HG02798 (cell line): ENCODE results near the gene PAFAH1B2.
A peak's percentile ranks its signal among the peaks of the same experiment; 100 is the strongest.

ENCODE experiments used
- ATAC-seq: cut with Tn5 transposase; IDR thresholded peaks from one replicate; pipeline ENCODE4 v1.9.1; 2021; ENCODE audit warnings: mild to moderate bottlenecking; ENCODE audit not compliant: unreplicated experiment, poor library complexity

The PAFAH1B2 gene

DNA sequence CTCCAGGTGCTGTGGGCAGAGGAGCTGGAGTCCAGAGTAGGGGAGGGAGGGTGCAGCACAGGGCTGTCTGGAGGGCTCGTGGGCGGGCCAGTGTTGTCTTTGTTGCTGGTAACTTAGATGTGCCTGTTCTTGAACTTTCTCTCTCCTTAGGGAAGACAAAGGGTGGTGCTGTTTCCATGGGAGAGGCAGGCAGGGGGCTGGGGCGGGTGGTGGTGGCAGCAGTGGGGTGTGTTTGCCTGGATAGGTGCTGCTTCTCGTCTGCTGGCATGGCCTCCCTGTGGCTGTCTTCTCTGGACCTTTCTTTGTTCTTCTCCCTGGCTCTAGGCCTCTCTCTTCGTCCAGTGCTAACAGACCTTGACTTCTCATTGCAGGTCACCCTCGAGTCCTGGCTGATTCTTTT lies 42.9 kb downstream of the PAFAH1B2 start:
- no peak for ATAC-seq

DNA sequence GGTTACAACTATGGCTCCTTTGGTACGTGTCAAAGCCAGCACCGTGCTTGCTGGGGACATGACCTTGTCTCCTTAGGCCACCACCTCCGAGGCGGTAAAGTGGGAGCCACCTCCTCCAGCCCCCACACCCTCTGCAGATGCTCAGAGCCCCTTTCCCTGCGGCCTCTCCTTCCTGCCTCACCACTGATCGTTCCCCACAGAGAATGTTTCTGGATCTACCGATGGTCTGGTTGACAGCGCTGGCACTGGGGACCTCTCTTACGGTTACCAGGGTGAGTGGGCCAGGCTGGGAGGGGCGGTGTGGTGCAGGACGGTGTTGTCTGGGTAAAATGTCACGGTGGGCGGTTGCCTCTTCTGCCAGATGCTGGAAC lies 43.3 kb downstream of the PAFAH1B2 start:
- ATAC-seq = no peak

DNA sequence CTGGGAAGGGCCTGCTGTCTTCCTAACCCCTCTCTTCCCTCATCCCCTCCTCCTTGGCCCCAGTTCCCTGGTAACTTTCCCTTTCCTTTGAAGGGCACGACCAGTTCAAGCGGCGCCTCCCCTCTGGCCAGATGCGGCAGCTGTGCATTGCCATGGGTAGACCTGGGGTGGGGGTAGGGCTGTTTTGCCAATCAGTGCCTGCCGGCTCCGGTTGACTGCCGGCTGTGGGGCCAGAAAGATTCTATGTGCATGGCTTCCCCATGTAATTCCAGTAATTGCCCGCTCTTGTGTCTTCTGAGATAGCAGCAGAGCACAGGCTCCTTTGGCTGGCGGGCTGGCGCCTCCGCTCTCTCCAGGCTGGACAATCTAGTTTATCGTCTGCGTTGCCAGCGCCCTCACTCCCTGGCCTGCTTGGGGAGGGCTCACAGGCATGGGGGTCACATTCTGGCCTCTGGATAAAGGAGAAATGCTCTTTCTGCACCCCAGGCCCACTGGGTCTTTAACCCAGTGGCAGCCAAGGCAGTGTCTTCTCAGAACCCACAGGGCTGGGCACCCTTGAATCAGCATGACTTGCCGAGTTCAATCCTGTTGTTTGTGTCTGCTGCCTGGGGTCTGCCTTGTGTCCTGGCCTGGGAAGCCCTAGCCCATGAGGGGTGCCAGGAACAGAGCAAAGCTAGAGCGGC lies 43.9 kb downstream of the PAFAH1B2 start:
- ATAC-seq = no peak

DNA sequence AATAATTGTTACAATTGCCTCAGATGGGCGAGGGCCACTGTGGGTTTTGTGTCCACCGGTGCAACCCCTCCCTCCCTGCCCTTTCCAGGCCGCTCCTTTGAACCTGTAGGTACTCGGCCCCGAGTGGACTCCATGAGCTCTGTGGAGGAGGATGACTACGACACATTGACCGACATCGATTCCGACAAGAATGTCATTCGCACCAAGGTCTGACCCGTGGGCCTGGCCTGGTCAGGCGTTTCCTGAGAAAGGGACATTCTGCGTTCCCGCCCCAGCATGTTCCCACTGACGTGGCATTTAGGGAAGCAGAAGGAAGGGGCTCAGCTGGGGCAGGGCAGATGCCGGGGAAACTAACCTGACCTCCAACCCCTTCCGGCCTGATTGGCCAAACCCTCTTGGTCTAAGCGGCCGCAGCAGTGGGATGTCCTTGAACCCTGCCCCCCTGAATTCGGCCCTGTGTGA lies 44.6 kb downstream of the PAFAH1B2 start:
- ATAC-seq = no peak

DNA sequence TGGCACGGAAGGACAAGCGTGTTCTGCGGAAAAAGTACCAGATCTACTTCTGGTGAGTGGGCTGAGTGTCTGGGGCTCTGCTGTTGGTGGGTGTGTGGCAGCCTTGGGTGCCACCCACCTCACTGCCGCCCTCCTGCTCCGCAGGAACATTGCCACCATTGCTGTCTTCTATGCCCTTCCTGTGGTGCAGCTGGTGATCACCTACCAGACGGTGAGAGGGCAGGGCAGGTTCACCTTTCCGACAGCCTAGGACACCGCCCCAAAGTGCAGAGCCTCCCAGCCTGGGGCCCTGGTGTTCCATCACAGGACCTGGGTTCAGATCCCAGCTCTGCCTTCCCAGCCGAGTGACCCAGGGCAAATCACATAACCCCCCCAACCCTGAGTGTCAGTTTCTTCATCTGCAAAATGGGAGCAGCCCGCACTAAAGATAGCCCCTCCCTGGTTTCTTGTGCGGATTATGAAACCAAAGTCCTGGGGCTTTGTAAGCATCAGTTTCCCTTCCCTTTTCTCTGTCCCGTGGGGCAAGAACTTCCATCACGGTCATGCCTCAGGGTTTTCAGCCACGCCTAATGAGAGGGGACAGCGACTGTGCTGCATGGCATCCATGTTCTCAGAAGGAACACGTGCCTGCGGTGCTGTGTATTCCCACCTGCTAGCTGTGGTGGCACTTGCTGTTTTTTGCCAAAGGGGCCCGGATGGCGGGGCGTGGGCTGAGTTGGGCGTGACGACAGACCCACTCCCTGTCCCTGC lies 45.3 kb downstream of the PAFAH1B2 start:
- peak; percentile 55 for ATAC-seq

DNA sequence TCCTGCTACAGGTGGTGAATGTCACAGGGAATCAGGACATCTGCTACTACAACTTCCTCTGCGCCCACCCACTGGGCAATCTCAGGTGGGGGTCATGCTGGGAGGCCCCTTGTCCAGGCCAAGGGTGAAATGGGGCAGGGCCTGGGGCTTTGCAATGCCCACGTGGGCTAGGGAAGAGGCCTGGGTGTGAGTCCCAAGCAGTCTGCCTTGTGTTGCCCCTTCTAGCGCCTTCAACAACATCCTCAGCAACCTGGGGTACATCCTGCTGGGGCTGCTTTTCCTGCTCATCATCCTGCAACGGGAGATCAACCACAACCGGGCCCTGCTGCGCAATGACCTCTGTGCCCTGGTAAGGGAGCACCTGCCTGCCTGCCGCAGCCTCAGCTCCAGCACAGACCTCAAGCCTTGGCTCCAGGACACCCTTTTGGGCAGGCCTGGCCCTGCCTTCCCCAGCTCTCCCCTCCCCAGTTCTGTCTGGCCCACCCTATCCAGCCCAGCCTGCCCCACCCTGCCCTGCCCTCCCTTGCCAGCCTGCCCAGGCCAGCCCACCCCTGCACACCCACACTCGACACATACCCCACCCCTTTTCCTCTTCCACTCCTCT lies 46.0 kb downstream of the PAFAH1B2 start:
- no peak for ATAC-seq

DNA sequence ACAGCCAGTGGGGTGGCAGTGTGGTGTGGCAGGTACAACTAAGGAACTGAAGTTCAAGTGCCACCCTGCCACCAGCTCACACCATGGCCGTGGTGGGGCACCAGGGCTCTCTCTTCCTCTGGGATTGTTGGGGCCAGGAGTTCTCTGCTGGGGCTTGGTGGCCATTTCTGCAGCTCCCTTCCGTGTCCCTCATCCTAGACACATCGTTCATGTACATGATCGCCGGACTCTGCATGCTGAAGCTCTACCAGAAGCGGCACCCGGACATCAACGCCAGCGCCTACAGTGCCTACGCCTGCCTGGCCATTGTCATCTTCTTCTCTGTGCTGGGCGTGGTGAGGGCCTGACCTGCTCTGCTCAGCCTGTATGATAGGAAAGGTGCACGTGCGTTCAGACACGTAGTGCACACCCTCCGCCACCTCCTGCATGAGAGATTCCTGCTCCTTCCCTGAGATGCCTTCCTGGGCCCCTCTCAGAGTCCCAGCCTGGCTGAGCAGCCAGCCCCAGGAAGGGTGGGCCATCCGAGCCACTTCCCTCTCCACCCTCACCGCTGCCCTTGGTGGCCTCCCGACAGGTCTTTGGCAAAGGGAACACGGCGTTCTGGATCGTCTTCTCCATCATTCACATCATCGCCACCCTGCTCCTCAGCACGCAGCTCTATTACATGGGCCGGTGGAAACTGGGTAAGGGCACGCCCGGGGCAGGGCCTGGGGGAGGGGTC lies 47.8 kb downstream of the PAFAH1B2 start:
- ATAC-seq = no peak

DNA sequence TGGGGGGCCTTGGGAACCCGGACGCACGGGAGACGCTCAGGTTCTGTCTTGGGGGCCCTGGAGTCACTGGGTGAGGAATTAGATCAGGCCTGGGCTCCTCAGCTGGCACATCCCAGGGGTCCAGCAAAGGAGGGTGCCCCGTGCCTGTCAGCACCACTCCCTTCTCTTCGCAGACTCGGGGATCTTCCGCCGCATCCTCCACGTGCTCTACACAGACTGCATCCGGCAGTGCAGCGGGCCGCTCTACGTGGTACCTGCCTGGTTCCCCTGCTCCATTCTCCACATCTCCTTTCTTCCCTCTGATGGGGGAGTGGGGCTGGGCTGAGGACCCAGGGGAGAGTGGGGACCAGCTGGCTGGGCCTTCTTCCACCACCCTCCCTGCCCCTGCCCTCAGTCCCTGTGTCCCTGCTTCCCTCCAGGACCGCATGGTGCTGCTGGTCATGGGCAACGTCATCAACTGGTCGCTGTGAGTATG lies 48.4 kb downstream of the PAFAH1B2 start:
- ATAC-seq = no peak

DNA sequence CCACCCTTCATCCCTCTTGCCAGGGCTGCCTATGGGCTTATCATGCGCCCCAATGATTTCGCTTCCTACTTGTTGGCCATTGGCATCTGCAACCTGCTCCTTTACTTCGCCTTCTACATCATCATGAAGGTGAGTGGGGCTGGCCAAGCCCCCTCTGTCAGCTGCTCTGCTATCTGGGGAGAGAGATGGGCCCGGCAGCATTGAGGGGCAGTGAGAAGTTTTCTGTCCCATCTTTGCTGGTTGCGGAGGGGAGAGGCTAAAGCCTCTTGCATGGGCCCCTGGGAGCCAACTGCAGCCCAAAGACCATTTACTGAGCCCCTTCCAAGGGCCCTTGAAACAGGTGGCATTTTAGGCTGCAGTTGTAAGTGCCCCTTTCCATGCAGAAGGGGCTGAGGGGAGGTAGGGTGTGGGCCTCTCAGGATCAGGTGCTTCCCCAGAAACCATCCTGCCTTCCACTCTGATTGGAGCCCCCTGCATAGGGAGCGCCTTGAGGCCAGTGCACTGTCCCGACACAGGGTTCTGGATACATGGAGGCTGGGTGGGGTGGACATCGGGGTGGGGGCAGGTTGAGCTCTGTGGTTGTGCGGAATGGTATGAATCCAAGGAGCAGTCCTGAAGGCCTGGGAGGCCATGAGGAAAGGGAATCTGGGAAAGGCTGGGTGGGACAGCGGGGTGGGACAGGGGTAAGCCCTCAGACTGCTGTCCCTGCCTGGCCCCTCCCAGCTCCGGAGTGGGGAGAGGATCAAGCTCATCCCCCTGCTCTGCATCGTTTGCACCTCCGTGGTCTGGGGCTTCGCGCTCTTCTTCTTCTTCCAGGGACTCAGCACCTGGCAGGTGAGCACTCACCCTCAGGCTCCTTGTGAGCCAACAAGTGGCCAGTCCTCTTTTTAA lies 49.3 kb downstream of the PAFAH1B2 start:
- no peak for ATAC-seq

DNA sequence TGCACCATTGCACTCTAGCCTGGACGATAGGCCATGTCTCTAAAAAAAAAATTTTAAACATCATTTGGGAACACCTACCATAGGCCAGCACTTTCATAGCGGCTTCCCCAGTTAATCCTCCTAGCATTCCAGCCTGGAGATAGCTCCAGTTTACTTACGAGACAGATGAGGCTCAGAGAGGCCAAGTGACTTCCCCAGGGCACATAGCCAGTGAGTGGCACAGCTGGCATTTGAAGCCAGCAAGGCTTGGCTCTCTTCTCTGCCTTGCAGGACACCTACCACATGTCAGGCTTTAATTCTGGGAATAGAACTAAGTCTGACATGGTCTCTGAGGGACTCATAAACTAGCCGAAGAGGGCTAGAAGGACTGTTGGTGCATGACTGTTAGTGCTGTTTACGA lies 50.2 kb downstream of the PAFAH1B2 start:
- no peak for ATAC-seq

DNA sequence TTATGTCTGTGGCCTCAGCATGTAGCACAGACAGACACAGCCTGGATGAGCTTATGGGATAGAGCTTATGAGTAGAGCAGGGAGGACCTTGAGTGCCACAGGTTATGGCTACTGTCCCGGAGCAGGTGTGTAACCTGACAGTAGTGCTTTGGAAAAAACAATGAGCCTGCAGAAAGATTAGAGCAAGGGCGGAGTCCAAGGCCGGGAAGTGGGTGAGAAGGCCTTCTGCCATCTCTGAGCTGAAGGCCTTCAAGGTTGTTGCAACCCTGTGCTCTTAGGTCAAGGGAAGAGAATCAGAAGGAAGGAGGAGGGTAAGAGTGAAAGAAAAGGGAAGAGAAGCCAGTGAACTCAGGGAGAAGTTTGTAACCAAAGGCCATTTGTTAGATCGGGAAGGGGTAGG lies 51.2 kb downstream of the PAFAH1B2 start:
- no peak for ATAC-seq

DNA sequence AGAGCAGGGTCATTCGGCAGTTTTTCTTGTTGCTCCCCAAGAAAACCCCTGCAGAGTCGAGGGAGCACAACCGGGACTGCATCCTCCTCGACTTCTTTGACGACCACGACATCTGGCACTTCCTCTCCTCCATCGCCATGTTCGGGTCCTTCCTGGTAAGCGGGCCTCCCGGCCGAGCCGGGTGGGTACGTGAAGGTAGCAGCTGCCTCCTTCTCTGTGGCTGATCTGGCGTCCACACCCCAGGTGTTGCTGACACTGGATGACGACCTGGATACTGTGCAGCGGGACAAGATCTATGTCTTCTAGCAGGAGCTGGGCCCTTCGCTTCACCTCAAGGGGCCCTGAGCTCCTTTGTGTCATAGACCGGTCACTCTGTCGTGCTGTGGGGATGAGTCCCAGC lies 51.7 kb downstream of the PAFAH1B2 start:
- ATAC-seq = no peak

DNA sequence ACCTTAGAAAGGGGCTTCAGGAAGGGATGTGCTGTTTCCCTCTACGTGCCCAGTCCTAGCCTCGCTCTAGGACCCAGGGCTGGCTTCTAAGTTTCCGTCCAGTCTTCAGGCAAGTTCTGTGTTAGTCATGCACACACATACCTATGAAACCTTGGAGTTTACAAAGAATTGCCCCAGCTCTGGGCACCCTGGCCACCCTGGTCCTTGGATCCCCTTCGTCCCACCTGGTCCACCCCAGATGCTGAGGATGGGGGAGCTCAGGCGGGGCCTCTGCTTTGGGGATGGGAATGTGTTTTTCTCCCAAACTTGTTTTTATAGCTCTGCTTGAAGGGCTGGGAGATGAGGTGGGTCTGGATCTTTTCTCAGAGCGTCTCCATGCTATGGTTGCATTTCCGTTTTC lies 52.9 kb downstream of the PAFAH1B2 start:
- no peak for ATAC-seq

DNA sequence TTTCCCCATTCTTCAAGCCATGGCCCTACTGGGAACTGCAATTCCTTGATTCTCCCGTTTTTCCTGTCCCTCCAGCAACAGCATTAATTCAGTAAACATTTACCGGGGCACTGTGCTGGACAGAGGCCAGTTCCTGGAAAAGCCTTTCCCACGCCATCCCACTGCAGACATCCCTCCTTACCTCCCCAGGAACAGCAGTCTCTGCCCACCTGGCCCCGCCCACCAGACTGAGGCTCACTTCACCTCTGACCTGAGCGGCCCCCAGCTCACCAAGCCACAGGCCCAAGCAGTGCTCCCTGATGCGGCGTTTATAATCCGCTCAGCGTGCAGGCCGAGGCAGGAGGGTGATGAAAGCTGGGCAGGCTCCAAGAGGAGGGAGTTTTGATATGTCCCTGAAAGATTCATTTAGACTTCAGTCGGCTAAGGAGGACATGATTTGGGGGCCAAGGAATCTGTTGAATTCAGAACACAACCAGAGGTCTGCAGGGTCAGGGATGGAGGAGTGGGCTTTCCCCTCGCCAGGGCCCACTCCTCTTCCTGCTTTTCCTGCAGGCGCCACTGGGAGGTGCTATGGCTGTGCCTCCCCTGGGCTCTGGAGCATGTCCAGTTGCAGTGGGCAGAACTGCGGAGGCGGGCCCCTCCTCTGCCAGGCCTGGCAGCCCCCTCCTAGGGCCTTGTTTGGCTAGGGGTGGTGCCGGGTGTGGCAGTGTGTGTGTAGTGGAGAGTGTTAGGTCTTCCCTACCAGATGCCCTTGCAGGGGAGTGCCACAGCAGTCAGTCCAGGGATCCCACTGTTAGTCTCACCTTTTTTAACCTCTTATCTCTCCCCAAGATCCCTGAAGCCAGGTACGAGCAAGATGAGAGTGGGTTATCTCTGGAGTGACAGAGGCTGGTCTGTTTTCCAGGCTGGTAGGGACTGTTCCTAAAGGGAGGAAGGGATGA lies 53.7 kb downstream of the PAFAH1B2 start:
- no peak for ATAC-seq

DNA sequence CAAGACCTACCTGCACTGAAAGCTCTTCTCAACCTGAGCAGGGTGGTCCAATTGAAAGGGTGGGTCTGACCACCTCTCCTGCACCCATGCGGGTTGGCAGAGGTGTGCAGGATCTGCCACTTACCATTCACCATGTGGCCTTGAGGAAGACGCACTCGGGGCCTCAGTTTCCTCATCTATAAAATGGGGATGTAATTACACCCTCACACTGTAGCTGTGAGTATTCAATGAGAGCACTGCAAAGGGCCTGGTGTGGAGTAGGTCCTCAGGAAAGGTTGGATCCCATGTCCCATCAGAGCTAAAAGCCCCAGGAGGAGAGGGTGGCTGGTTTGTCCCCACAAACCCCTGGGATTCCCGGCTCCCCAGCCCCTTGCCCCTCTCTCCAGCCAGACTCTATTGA lies 54.5 kb downstream of the PAFAH1B2 start:
- no peak for ATAC-seq

DNA sequence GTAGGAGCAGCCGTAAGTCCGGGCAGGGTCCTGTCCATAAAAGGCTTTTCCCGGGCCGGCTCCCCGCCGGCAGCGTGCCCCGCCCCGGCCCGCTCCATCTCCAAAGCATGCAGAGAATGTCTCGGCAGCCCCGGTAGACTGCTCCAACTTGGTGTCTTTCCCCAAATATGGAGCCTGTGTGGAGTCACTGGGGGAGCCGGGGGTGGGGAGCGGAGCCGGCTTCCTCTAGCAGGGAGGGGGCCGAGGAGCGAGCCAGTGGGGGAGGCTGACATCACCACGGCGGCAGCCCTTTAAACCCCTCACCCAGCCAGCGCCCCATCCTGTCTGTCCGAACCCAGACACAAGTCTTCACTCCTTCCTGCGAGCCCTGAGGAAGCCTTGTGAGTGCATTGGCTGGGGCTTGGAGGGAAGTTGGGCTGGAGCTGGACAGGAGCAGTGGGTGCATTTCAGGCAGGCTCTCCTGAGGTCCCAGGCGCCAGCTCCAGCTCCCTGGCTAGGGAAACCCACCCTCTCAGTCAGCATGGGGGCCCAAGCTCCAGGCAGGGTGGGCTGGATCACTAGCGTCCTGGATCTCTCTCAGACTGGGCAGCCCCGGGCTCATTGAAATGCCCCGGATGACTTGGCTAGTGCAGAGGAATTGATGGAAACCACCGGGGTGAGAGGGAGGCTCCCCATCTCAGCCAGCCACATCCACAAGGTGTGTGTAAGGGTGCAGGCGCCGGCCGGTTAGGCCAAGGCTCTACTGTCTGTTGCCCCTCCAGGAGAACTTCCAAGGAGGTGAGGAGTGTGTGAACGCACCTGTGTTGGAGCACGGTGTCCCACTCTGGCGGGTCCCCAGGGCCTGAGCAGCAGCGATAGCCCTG lies 55.2 kb downstream of the PAFAH1B2 start, which contains the start of gene TAGLN:
TAGLN (plus strand) TSS at position 318 of the 863 bp plus-strand sequence. CDS start 3,644 bp downstream, outside the sequence.
- no peak for ATAC-seq

DNA sequence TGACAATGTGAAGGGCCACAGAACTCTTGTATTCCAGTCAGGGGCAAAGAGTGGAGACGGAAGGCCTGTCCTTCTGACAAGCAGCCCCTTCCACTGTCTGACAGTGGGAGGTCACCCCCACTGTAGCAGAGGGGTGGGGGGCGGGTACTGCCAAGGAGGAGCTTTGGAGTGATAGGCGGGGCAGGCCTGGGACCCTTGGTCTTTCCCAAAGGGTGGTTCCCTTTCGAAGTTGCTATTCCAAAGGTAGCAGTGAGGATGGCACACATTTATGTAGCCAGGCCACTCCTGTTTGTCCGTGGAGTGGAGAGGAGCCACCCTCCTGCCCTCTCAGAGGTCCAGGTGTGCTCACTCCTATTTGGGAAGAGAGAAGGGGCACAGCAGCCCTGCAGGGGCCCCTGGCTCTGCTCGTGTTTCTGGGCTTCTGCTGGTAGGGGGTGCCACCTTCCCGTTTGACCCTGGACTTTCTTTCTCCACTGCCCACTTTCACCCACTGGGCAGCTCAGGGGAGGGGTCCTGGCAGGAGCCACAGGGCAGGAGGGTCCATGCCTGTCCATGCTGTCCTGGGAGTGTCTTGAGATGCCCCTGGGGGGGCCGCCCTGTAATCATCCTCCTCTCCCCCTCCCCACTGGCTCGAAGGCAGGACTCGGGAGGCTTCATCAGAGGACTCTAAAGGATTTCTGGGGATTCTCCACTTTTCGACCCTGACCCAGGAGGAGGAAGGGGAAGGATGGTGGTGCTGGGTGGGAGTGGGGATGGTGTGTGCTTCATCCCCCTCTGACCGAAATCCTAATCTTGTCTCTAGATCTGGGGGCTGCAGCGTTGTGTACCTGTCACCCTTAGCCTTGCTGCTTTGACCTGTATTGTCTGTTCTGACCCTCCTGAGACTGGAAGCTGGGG lies 56.1 kb downstream of the PAFAH1B2 start:
- no peak for ATAC-seq
